NCI-H1105 (cell line): ENCODE data around the gene CARTPT.

ENCODE experiments used
- DNase-seq: peaks from one replicate; lab custom pipeline; 2025; lab: John Stamatoyannopoulos, UW

CARTPT gene

GRCh38 chr5:71737931-71738539, 19.0 kb downstream of the CARTPT start:
- no peak for DNase-seq

DNA sequence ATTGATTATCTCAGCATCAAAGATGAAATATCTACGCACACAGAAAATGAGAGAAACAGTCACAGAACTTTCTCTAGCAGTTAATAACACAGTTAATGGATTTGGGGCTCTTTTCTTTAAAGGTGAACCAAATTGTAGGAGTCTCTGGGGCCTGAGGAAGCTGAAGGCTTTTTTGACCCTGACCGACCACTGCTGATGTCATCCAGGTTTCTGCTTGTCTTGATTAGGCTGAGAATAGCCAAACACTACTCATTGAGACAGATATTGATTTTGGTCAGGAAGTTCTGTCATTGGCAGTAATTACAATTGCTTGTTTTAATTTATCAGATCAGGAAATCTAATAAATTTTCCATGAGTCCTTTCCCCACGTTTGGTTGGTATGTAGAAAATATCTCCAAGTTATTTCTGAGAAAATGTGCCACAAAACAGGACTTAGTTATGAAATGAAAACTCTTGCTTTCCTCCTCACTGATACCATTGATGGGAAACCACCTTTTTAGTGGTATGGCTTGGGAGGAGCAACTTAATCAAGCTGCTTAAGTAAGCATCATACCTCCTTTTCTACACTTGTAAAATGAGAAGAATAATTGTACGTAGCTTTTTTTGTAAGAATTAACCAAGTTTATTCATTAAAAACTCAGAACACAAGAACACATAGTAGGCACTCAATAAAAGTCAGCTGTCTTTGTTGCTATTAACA, 19.7 kb downstream of the CARTPT start:
- DNase-seq, result no peak

DNA sequence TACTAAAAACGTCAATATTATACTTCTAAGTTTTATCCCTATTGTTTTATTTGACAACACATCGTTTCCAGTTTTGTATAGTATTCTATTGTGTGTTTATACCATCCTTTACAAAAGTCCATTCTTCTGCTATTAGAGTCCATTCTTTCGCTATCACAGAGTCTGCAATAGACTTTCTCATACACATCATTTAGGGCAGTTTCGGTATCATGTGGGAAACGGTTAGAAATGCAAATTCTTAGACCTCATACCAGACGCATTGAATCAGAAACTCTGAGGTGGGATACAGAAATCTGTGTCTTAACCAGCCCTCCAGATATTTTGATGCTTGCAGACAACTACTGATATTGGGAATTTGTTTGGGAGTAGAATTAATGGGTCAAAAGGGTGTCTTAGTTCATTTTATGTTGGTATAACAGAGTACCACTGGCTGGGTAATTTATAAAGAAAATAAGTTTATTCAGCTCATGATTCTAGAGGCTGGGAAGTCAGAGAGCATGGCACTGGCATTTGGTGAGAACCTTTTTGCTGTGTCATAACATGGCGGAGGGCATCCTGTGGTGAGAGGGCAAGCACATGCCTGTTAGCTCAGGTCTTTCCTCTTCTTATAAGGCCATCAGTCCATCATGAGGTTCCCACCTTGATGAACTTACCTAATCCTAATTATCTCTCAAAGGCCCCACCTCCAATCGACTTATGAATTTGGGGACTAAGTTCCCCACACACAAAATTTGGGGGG, 21.1 kb downstream of the CARTPT start:
- no peak for DNase-seq

- no peak for DNase-seq
Measured at GRCh38 chr5:71743155-71743554, 24.1 kb downstream of the CARTPT start.

- no peak for DNase-seq
Measured at GRCh38 chr5:71744009-71744790, 25.1 kb downstream of the CARTPT start.

DNA sequence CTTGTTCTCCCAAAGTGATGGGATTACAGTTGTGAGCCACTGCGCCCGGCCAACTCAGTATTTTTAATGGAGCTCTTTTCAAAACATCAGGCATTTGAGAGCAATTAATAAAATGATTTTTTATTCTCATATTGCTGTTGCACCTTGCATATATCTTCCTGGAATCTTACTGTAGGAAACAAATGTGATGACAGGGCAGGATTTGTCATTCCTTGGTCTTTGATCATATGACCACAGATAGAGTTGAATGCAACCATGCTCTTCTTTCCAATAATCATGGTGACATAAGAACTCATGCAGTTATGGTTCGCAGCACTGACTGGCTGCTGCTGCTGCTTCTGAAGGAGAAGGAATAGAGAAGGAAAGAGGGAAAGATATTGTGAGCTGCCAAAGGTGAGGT, 28.1 kb downstream of the CARTPT start:
- no peak for DNase-seq

DNA sequence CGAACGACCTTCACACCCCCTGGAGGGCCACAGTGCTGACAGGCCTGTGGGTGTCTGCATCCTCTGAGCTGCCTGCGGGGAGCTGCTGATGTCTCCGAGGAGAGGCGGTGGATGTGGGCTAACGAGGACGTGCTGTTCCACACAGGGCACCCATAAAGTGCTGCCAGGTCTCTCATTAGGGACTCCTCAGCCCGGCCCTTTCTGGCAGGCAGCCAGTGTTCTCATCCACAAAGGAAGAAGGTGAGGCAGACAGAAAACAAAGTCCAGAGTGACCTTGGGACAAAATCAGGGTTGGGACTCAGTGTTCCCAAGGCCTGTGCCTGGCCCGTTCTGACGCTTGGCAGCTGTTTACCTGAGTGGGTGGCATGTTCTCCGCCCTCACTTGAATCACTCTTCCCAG, 29.3 kb downstream of the CARTPT start:
- peak; percentile 38 for DNase-seq

DNA sequence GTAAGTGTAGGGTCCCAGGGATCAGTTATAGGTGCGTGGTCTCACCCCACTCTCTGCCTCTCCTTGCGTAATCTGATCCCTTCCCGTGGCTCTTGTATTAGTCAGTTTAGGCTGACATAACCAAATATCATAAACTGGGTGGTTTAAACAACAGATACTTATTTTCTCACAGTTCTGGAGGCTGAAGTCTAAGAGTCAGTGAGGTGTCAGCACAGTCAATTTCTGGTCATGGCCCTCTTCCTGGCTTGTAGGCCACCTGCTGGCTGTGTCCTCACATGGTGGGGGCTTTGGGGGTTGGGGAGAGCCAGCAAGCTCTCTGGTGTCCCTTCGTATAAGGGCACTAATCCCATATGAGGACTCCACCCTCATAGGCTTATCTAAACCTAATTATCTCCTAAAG, 32.3 kb downstream of the CARTPT start:
- DNase-seq, result no peak

DNA sequence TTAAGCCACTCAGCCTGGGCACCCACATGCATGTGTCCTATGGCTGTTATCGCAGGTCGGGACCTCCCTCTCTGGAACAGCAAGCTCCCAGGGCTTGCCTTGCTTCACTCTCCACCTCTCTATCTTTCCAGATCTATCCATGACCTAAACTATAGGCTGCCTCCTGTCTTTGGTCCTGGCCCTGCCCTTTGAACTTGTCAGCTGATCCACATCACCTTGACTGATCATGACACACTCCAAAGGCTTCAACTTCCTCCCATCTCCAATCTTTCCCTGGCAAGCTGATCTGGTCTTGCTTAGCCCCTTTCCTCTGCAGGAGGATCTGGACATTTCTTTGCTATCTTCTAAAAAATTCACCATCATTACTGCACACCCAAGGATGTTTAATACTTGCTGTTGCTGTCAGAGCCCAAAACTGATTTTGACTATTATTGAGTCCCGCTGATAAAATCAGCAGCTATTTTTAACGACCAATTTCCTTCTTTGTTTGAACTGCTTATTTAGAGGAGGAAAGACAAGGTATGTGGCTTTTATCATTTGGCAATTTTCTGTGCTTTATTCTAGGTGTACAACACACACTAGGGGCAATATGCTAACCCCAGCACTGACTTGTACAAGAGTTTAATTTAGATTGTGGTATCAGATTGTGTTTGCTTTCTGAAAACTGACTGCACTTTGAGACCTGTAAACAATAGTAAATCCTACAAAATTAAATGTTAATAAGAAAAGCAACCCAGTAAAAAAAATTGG, 33.5 kb downstream of the CARTPT start:
- DNase-seq, result no peak

- peak; percentile 45 for DNase-seq
Measured at GRCh38 chr5:71757590-71758543, 38.8 kb downstream of the CARTPT start.

DNA sequence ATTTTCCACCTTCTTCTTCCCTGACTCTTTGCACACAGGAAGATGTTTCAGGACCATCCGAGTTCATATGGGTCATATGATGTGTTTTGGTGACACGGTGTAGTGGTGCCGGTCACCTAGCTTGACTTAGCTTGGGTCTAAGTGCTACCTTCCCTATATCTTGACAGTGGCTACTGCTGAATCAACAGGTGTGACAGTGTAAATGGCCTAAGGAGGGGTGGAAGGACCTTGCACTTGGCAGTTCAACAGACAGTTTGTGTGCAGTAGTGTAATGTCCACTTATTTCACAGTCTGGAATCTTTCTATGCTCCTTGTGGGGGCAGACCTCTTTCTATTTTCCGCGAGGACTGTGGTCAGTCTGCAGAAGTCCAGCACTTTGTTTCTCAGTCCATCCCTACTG, 43.8 kb downstream of the CARTPT start:
- DNase-seq, result no peak

GRCh38 chr5:71767661-71768060, 48.6 kb downstream of the CARTPT start:
- DNase-seq, result no peak

DNA sequence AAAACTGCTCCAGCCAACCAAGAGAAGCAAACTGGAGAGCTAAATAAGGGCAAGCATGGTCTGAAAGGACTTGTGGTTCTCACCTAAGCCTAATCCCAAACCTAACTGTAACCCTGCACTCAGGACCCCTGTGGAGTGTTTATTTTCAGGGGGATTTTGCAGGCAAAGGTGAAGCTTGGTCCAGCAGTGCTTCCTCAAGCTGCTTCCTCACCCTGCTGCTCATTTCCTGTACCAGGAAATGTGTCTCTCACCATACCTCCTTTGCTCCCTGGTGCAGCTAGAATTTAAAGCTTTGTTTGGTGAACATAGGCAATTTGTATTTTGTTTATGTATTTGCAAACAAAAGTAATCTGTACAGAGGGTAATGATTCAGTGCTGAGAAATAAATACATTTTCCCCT, 50.2 kb downstream of the CARTPT start:
- DNase-seq, result no peak

GRCh38 chr5:71770381-71770780, 51.3 kb downstream of the CARTPT start:
- DNase-seq, result no peak
